B cell (primary cell): ENCODE data around the gene REN. TPM values are rescaled to one million over a fixed set of nuclear protein-coding genes. Genes with fewer than 3 reads are reported as not detected.
A peak's percentile ranks its signal among the peaks of the same experiment; 100 is the strongest.

Source experiments
- ATAC-seq: fragments of 200-7000 bp; cut with Tn5 transposase; one replicate; pipeline ENCODE4 v1.10.0; 2021; ENCODE audit warnings: low read depth, mild to moderate bottlenecking, moderate number of reproducible peaks, moderate library complexity
- CTCF ChIA-PET: fragments of 350-600 bp; sonication (Branson Sonifier 250); formaldehyde crosslinking; loops from one replicate; lab custom pipeline; 2021; ENCODE audit warnings: antibody characterized with exemption, inconsistent platforms; lab: Charles Lee
- POLR2A ChIA-PET: fragments of 350-600 bp; sonication (Branson Sonifier 250); formaldehyde crosslinking; loops from one replicate; lab custom pipeline; 2021; ENCODE audit warnings: antibody characterized with exemption; lab: Charles Lee
- DNase-seq: peaks from one replicate; pipeline ENCODE4 v3.0.0; 2013
- H2AFZ ChIP-seq: 2 replicates; pipeline ENCODE4 v1.6.1; 2012; ENCODE audit warnings: mild to moderate bottlenecking, low read depth, low read length; ENCODE audit not compliant: insufficient read depth, poor library complexity, severe bottlenecking
- H3K27ac ChIP-seq, 2 donors: 1 replicate in 1 of 2; 2 replicates in 1 of 2; pipeline ENCODE4 v1.5.1; 2012 to 2013; ENCODE audit warnings: low read length in 2 of 2, mild to moderate bottlenecking in 2 of 2, moderate library complexity in 1 of 2
- H3K27me3 ChIP-seq, 4 experiments: fragments of 200-600 bp in 1 of 4; sonication (generic) in 1 of 4; replicated peaks in 1 of 4; 1 replicate in 2 of 4; 2 replicates in 2 of 4; pipeline versions ENCODE4 v1.6.1 to v1.7.0; 2013 to 2016; ENCODE audit warnings: low read length in 3 of 4, mild to moderate bottlenecking in 2 of 4, mixed read lengths in 1 of 4, moderate library complexity in 1 of 4; ENCODE audit not compliant: insufficient read depth in 4 of 4, control insufficient read depth in 3 of 4; ENCODE audit errors: control extremely low read depth in 1 of 4
- H3K36me3 ChIP-seq, 2 experiments: replicated peaks in 1 of 2; 1 replicate in 1 of 2; 2 replicates in 1 of 2; pipeline versions ENCODE4 v1.6.1 to v1.7.1; 2013; ENCODE audit warnings: low read length in 1 of 2; ENCODE audit not compliant: insufficient read depth in 2 of 2, control insufficient read depth in 1 of 2; ENCODE audit errors: control extremely low read depth in 1 of 2, extremely low read depth in 1 of 2
- H3K4me1 ChIP-seq, 2 donors: fragments of 200-600 bp in 1 of 2; sonication (generic) in 1 of 2; 1 replicate in 1 of 2; 2 replicates in 1 of 2; pipeline versions ENCODE4 v1.5.1 to v1.6.1; 2013 to 2017; ENCODE audit warnings: low read length in 2 of 2; ENCODE audit not compliant: control insufficient read depth in 2 of 2, insufficient read depth in 2 of 2
- H3K4me2 ChIP-seq: replicated peaks from 2 replicates; pipeline ENCODE3; 2012; ENCODE audit warnings: mild to moderate bottlenecking, low read depth, low read length; ENCODE audit not compliant: poor library complexity, severe bottlenecking
- H3K4me3 ChIP-seq, 5 experiments: fragments of 200-600 bp in 1 of 5; sonication (generic) in 1 of 5; 1 replicate in 3 of 5; 2 replicates in 2 of 5; pipeline versions ENCODE4 v1.5.1 to v1.7.0; 2011 to 2016; ENCODE audit warnings: low read length in 4 of 5, mild to moderate bottlenecking in 4 of 5, low read depth in 2 of 5, control low read depth in 1 of 5, moderate library complexity in 1 of 5; ENCODE audit not compliant: insufficient read depth in 1 of 5; ENCODE audit errors: control extremely low read depth in 1 of 5, extremely low read depth in 1 of 5
- H3K79me2 ChIP-seq: fragments of 200-600 bp; sonication (generic); one replicate; pipeline ENCODE4 v1.6.0; 2016; ENCODE audit warnings: low read length; ENCODE audit not compliant: control insufficient read depth, insufficient read depth
- H3K9ac ChIP-seq: fragments of 200-600 bp; sonication (generic); 2 replicates; pipeline ENCODE4 v1.6.1; 2017; ENCODE audit warnings: mild to moderate bottlenecking, low read length, moderate library complexity
- H3K9me3 ChIP-seq, 3 donors: one replicate each; pipeline versions ENCODE4 v1.6.1 to v1.7.1; 2013; ENCODE audit warnings: low read length in 2 of 3; ENCODE audit not compliant: control insufficient read depth in 2 of 3, insufficient read depth in 1 of 3; ENCODE audit errors: control extremely low read depth in 1 of 3
- H4K20me1 ChIP-seq: 2 replicates; pipeline ENCODE4 v1.6.0; 2012; ENCODE audit warnings: mild to moderate bottlenecking, low read length; ENCODE audit not compliant: insufficient read depth, control insufficient read depth, poor library complexity, severe bottlenecking
- H3K27ac Mint-ChIP-seq: one replicate; pipeline ENCODE4 v1.8.0; 2021; ENCODE audit warnings: mixed read lengths
- H3K27me3 Mint-ChIP-seq: one replicate; pipeline ENCODE4 v1.8.0; 2021; ENCODE audit warnings: mixed read lengths
- H3K4me1 Mint-ChIP-seq: one replicate; pipeline ENCODE4 v1.8.0; 2021; ENCODE audit warnings: mixed read lengths
- H3K4me3 Mint-ChIP-seq: one replicate; pipeline ENCODE4 v1.8.0; 2021; ENCODE audit warnings: mixed read lengths
- H3K9me3 Mint-ChIP-seq: one replicate; pipeline ENCODE4 v1.8.0; 2022; ENCODE audit warnings: mixed read lengths; ENCODE audit not compliant: insufficient read depth
- EZH2 ChIP-seq: IDR thresholded peaks from 2 replicates; pipeline ENCODE4 v1.6.1; 2012; ENCODE audit warnings: borderline replicate concordance, low read depth, mild to moderate bottlenecking, moderate library complexity, low read length; ENCODE audit not compliant: insufficient read depth, poor library complexity, severe bottlenecking
- WGBS: methylation state at CpG from one replicate; pipeline ENCODE4 v1.1.5; 2013; ENCODE audit warnings: missing lambda C conversion rate; ENCODE audit not compliant: insufficient coverage; 5-methylcytosine and 5-hydroxymethylcytosine counted together
- intact Hi-C: fragments of 100-400 bp; cut with micrococcal nuclease; formaldehyde crosslinking; loops from one replicate; pipeline ENCODE4 v1.10.0; 2022
- polyA plus RNA-seq: library from polyadenylated mRNA; depleted of rRNA; stranded (reverse); fragments of >200 nt; gene quantifications from 2 replicates; pipeline ENCODE4 v1.2.3, GENCODE V29; 2012
- total RNA-seq, 2 donors: library from RNA; stranded (reverse); fragments of 120-200 nt in 1 of 2; gene quantifications; 1 replicate in 1 of 2; 2 replicates in 1 of 2; pipeline versions ENCODE4 v1.2.3 to v1.2.4, GENCODE V29; 2013 to 2022
- TF ChIP-seq, protein P1 (sequence below): fragments of 200-600 bp; IDR thresholded peaks from one replicate; pipeline ENCODE4 v1.8.0; 2022; ENCODE audit warnings: antibody characterized with exemption, mild to moderate bottlenecking

The REN gene
- total and polyA plus RNA-seq, 2 donors (not counting 1 experiment from before 2014, with no cell fraction given): not detected

DNA sequence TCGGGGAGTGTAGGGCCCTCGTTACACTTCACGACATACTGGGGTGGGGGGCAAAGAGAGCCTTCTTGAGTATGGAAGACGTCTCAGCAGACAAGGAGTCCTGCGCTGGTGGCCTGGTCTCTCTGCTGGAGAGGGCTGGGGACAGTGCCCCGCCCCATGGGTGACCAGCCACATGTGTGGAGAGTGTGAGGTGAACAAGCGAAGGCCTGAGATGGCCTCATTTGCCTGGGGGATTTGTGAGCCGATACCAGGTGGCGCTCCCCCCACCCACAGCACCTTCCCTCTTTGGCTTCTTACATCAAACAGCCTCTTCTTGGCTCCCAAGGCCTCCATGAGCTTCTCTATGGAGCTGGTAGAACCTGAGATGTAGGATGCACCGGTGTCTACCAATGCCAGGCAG, 10.3 kb downstream of the REN start:
- Histone ChIP-seq H3K4me2 (no peak overlapping the region), H3K36me3 (no peaks in the 10 kb centered on the region), H3K4me1 (peaks cover 12 to 13% of the 10 kb centered on the region in 2 donors), H3K4me3 (no peak overlapping the region), H3K27ac (no peak overlapping the region), H3K27me3 (peaks cover 0 to 26% (median 6%) of the 10 kb centered on the region in 4 experiments), H3K79me2 (no peaks in the 10 kb centered on the region), H3K9ac (no peak overlapping the region), H3K9me3 (peaks cover 0 to 3% (median 0%) of the 10 kb centered on the region in 3 donors), H2AFZ (no peak overlapping the region), H4K20me1 (no peaks in the 10 kb centered on the region)
- POLR2A ChIA-PET: no interaction called here
- no peaks in the 10 kb centered on the region for H3K9me3 Mint-ChIP-seq
- ATAC-seq: no peak
- no peak overlapping the region for H3K27ac Mint-ChIP-seq
- H3K27me3 Mint-ChIP-seq: peaks cover 56% of the 10 kb centered on the region
- CTCF ChIA-PET: interaction anchor here (0.7 kb wide), 1 partner anchor 434 kb away, joined by 3 read pairs; no protein-coding TSS in a partner anchor
- no peak for DNase-seq
- 87% methylated on average over 6 of the region's 10 CpGs for WGBS
- no peak overlapping the region for H3K4me3 Mint-ChIP-seq
- peaks cover 7% of the 10 kb centered on the region for H3K4me1 Mint-ChIP-seq
- intact Hi-C loops: no loop called here
- TF ChIP-seq, protein P1, sequence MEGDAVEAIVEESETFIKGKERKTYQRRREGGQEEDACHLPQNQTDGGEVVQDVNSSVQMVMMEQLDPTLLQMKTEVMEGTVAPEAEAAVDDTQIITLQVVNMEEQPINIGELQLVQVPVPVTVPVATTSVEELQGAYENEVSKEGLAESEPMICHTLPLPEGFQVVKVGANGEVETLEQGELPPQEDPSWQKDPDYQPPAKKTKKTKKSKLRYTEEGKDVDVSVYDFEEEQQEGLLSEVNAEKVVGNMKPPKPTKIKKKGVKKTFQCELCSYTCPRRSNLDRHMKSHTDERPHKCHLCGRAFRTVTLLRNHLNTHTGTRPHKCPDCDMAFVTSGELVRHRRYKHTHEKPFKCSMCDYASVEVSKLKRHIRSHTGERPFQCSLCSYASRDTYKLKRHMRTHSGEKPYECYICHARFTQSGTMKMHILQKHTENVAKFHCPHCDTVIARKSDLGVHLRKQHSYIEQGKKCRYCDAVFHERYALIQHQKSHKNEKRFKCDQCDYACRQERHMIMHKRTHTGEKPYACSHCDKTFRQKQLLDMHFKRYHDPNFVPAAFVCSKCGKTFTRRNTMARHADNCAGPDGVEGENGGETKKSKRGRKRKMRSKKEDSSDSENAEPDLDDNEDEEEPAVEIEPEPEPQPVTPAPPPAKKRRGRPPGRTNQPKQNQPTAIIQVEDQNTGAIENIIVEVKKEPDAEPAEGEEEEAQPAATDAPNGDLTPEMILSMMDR: no peak
- TF ChIP-seq EZH2: no peak

DNA sequence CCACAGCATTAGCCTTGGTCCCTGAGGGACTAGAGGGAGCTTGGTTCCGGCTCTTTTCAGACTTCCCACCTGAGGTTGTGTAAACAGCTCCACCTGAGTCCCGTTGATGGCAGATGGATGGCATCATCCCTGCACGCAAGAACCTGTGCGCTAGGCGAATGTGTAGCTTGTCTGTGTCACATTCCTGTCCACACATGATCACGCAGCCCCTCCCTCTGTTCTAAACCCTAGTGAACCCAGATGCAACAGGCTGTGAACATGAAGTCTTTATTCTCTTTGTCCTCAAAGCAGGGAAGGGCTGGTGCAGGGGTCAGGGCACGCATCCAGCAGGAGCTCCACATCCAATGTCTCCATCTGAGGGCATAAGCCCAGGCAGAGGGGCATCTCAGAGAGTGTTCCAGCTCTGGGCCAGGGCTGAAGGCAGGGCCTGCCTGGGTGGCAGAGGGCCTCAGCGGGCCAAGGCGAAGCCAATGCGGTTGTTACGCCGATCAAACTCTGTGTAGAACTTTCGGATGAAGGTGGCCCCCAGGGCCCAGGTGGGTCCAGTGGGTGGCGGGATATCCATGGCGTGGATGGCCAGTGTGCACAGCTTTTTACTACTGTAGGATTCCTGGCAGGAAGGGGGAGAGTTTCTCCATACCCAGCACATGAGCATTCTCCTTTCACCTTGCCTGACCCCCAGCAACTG, 11.4 kb downstream of the REN start:
- H3K4me1 ChIP-seq: peaks cover 12 to 14% of the 10 kb centered on the region in 2 donors
- H3K4me3 ChIP-seq: no peak overlapping the region
- TF ChIP-seq EZH2: no peak
- TF ChIP-seq, protein P1: no peak
- intact Hi-C loops: no loop called here
- ChIA-PET CTCF (interaction anchor here (1.4 to 1.5 kb wide), 3 partner anchors 8 to 244 kb away, joined by 3 to 6 read pairs (median 4); no protein-coding TSS in a partner anchor), POLR2A (no interaction called here)
- no peak overlapping the region for H3K27ac Mint-ChIP-seq
- no peak overlapping the region for H2AFZ ChIP-seq
- ATAC-seq: no peak
- 98% methylated on average over 12 of the region's 15 CpGs for WGBS
- no peak for DNase-seq
- H3K27me3 ChIP-seq: peaks cover 0 to 27% (median 7%) of the 10 kb centered on the region in 4 experiments
- no peak overlapping the region for H3K9ac ChIP-seq
- H3K27ac ChIP-seq: no peak overlapping the region
- no peaks in the 10 kb centered on the region for H3K79me2 ChIP-seq
- no peaks in the 10 kb centered on the region for H4K20me1 ChIP-seq
- H3K4me3 Mint-ChIP-seq: peak overlapping the region; percentile 13
- peaks cover 8% of the 10 kb centered on the region for H3K4me1 Mint-ChIP-seq
- no peak overlapping the region for H3K4me2 ChIP-seq
- H3K36me3 ChIP-seq: no peaks in the 10 kb centered on the region
- H3K9me3 ChIP-seq: peaks cover 0 to 3% (median 0%) of the 10 kb centered on the region in 3 donors
- H3K27me3 Mint-ChIP-seq: peaks cover 55% of the 10 kb centered on the region
- H3K9me3 Mint-ChIP-seq: no peaks in the 10 kb centered on the region
